ENCODE data around the gene FARP2. TPM values are rescaled to one million over a fixed set of nuclear protein-coding genes. Genes with fewer than 3 reads are reported as not detected.

Gene FARP2
- total RNA-seq, 1 experiment from 2014 or later = 59.0 TPM

DNA sequence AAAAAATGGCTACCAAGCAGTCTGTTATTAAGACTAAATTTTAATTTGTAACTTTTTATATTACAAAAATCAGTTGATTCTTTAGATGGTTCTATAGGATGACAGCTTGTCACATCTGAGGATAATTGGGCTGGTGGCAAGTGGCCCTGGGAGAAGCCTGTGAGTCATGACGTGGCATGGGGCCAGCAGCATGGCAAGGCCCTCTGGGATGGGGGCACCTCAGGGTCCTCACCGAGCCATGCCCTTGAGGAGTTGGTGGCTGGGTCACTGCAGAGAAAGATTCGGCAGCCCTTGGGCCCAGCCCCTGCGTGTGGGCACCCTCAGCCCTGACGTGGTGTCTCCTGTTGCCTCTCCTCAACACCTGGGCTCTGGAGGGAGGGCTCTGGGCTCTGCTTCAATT lies 102.6 kb downstream of the FARP2 start:
- Mint-ChIP-seq H3K36me3 (ENCODE audit: insufficient read depth, unreplicated experiment) (peaks cover 4% of the 10 kb centered on the region), H3K4me1 (ENCODE audit: low read depth, unreplicated experiment) (no peaks in the 10 kb centered on the region), H3K27me3 (ENCODE audit: unreplicated experiment) (no peaks in the 10 kb centered on the region), H3K9me3 (ENCODE audit: low read depth, unreplicated experiment) (no peaks in the 10 kb centered on the region), H3K27ac (ENCODE audit: unreplicated experiment) (no peak overlapping the region), H3K4me3 (ENCODE audit: low read depth, unreplicated experiment) (no peak overlapping the region)
- peak; percentile 12 for DNase-seq
- intact Hi-C loops (cut with micrococcal nuclease; ENCODE audit: unreplicated experiment) = no loop called here
- TF ChIP-seq, protein P1, sequence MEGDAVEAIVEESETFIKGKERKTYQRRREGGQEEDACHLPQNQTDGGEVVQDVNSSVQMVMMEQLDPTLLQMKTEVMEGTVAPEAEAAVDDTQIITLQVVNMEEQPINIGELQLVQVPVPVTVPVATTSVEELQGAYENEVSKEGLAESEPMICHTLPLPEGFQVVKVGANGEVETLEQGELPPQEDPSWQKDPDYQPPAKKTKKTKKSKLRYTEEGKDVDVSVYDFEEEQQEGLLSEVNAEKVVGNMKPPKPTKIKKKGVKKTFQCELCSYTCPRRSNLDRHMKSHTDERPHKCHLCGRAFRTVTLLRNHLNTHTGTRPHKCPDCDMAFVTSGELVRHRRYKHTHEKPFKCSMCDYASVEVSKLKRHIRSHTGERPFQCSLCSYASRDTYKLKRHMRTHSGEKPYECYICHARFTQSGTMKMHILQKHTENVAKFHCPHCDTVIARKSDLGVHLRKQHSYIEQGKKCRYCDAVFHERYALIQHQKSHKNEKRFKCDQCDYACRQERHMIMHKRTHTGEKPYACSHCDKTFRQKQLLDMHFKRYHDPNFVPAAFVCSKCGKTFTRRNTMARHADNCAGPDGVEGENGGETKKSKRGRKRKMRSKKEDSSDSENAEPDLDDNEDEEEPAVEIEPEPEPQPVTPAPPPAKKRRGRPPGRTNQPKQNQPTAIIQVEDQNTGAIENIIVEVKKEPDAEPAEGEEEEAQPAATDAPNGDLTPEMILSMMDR (IDR thresholded peaks at IDR 0.05; ENCODE audit: unreplicated experiment) = no peak
- BruUV-seq (replicated peaks) = no TSS peak
- CTCF ChIA-PET = no interaction called here

GRCh38 chr2:241459520-241459919 lies 103.4 kb downstream of the FARP2 start:
- H3K27me3 Mint-ChIP-seq (ENCODE audit: unreplicated experiment) = no peaks in the 10 kb centered on the region

DNA sequence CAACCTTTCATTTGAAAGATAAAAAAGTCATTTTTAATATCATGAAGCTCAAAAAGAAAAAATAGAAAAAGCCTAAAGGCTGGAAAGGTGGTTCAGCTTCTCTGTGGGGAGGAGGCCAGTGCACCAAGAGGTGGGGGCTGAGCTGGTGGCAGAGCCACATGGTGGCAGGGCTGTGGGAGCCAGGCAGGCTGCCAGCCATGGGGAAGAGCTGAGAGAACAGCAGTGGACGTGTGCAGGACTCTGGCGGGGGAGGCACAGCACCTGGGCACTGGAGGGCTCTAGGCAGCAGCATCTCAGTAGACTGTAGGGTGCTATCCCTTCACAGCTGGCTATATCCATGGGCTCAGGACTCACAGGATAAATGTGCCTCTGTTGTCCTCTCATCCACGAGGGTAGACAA lies 104.5 kb downstream of the FARP2 start:
- TF ChIP-seq, protein P1 (IDR thresholded peaks at IDR 0.05; ENCODE audit: unreplicated experiment) = no peak
- Mint-ChIP-seq H3K27me3 (ENCODE audit: unreplicated experiment) (no peaks in the 10 kb centered on the region), H3K4me1 (ENCODE audit: low read depth, unreplicated experiment) (no peaks in the 10 kb centered on the region), H3K27ac (ENCODE audit: unreplicated experiment) (no peak overlapping the region), H3K9me3 (ENCODE audit: low read depth, unreplicated experiment) (no peaks in the 10 kb centered on the region), H3K4me3 (ENCODE audit: low read depth, unreplicated experiment) (no peak overlapping the region), H3K36me3 (ENCODE audit: insufficient read depth, unreplicated experiment) (peaks cover 4% of the 10 kb centered on the region)
- no TSS peak for BruUV-seq (replicated peaks)
- CTCF ChIA-PET = no interaction called here
- DNase-seq = no peak
- intact Hi-C loops (cut with micrococcal nuclease; ENCODE audit: unreplicated experiment) = no loop called here

More at GRCh38 chr2:241459520-241459919, 103.4 kb downstream of the FARP2 start:
- BruUV-seq (replicated peaks) = no TSS peak
- intact Hi-C loops (cut with micrococcal nuclease; ENCODE audit: unreplicated experiment) = no loop called here
- DNase-seq = no peak
- CTCF ChIA-PET = interaction anchor here (1.3 kb wide), 1 partner anchor 16 kb away, joined by 3 read pairs; no protein-coding TSS in a partner anchor
- Mint-ChIP-seq H3K9me3 (ENCODE audit: low read depth, unreplicated experiment) (no peaks in the 10 kb centered on the region), H3K27ac (ENCODE audit: unreplicated experiment) (no peak overlapping the region), H3K4me3 (ENCODE audit: low read depth, unreplicated experiment) (no peak overlapping the region), H3K4me1 (ENCODE audit: low read depth, unreplicated experiment) (no peaks in the 10 kb centered on the region), H3K36me3 (ENCODE audit: insufficient read depth, unreplicated experiment) (peaks cover 4% of the 10 kb centered on the region)
- TF ChIP-seq, protein P1 (IDR thresholded peaks at IDR 0.05; ENCODE audit: unreplicated experiment) = no peak

GRCh38 chr2:241461693-241462677 lies 105.9 kb downstream of the FARP2 start:
- H3K27ac Mint-ChIP-seq (ENCODE audit: unreplicated experiment) = no peak overlapping the region

More at GRCh38 chr2:241461693-241462677, 105.9 kb downstream of the FARP2 start:
- Mint-ChIP-seq H3K9me3 (ENCODE audit: low read depth, unreplicated experiment) (no peaks in the 10 kb centered on the region), H3K27me3 (ENCODE audit: unreplicated experiment) (no peaks in the 10 kb centered on the region), H3K36me3 (ENCODE audit: insufficient read depth, unreplicated experiment) (peaks cover 4% of the 10 kb centered on the region), H3K4me1 (ENCODE audit: low read depth, unreplicated experiment) (no peaks in the 10 kb centered on the region), H3K4me3 (ENCODE audit: low read depth, unreplicated experiment) (no peak overlapping the region)
- DNase-seq = no peak
- TF ChIP-seq, protein P1 (IDR thresholded peaks at IDR 0.05; ENCODE audit: unreplicated experiment) = no peak
- no TSS peak for BruUV-seq (replicated peaks)
- intact Hi-C loops (cut with micrococcal nuclease; ENCODE audit: unreplicated experiment) = no loop called here
- CTCF ChIA-PET = interaction anchor here (0.7 to 1.1 kb wide), 3 partner anchors 46 to 366 kb away, joined by 3 read pairs; no protein-coding TSS in a partner anchor

All from Calu3 (cell line).